Measurements from ENCODE around the gene KIF2A.

GRCh38 chr5:62375627-62376026 lies 69.6 kb downstream of the KIF2A start:
- TF ChIP-seq SIN3A (IDR thresholded peaks at IDR 0.05; ENCODE audit: borderline replicate concordance, insufficient read depth, low read length) (no peak), TAF1 (IDR thresholded peaks at IDR 0.05; ENCODE audit: borderline replicate concordance, insufficient read depth, low read length) (no peak)
